ENCODE data around the gene ADAM21. TPM values are rescaled to one million over a fixed set of nuclear protein-coding genes. Genes with fewer than 3 reads are reported as not detected.
A peak's percentile ranks its signal among the peaks of the same experiment; 100 is the strongest.

ADAM21 gene
- total and polyA plus RNA-seq, 2 of the 13 experiments (the other 11 are each of a cell fraction or from before 2014, with no cell fraction given), result 0.03 to 0.07 TPM

- peak; percentile 82 for TF ChIP-seq GATAD1 (CRISPR knock-in tag; IDR thresholded peaks at IDR 0.05)
- TF ChIP-seq FOXK1 (CRISPR knock-in tag; IDR thresholded peaks at IDR 0.05; ENCODE audit: borderline replicate concordance, low read depth), result peak; percentile 63; the same call in 1 of the 2 replicates
- TF ChIP-seq SAFB2 (CRISPR knock-in tag; IDR thresholded peaks at IDR 0.05; ENCODE audit: borderline replicate concordance, low read depth), result no peak
- no peak for TF ChIP-seq FOXP1 (IDR thresholded peaks at IDR 0.05)
- TF ChIP-seq FOXP1 (CRISPR knock-in tag; IDR thresholded peaks at IDR 0.05), result no peak
- TF ChIP-seq CEBPG (CRISPR knock-in tag; IDR thresholded peaks at IDR 0.05), result peak; percentile 32; the same call in 1 of the 2 replicates
- TF ChIP-seq SRSF4 (IDR thresholded peaks at IDR 0.05; ENCODE audit: low read depth, low read length, poor library complexity, severe bottlenecking), result no peak
- TF ChIP-seq ZFP91 (CRISPR knock-in tag; IDR thresholded peaks at IDR 0.05; ENCODE audit: borderline replicate concordance), result peak; percentile 40; the same call in 1 of the 2 replicates
- TF ChIP-seq KDM2A (CRISPR knock-in tag; IDR thresholded peaks at IDR 0.05; ENCODE audit: borderline replicate concordance, low read depth), result peak; percentile 81
- no peak for TF ChIP-seq SCMH1 (CRISPR knock-in tag; IDR thresholded peaks at IDR 0.05; ENCODE audit: borderline replicate concordance)
- TF ChIP-seq ZNF564 (CRISPR knock-in tag; IDR thresholded peaks at IDR 0.05), result no peak
- TF ChIP-seq ZMYM4 (CRISPR knock-in tag; IDR thresholded peaks at IDR 0.05), result peak; percentile 71
- TF ChIP-seq ZBTB10 (CRISPR knock-in tag; IDR thresholded peaks at IDR 0.05; ENCODE audit: borderline replicate concordance), result no peak
- TF ChIP-seq ERF (CRISPR knock-in tag; IDR thresholded peaks at IDR 0.05), result no peak
- TF ChIP-seq ZNF563 (CRISPR knock-in tag; IDR thresholded peaks at IDR 0.05), result no peak
- TF ChIP-seq THAP7 (CRISPR knock-in tag; IDR thresholded peaks at IDR 0.05), result no peak
- TF ChIP-seq ZNF549 (CRISPR knock-in tag; IDR thresholded peaks at IDR 0.05), result no peak
- no peak for TF ChIP-seq U2AF2 (IDR thresholded peaks at IDR 0.05; ENCODE audit: low read depth, low read length)
- no peak for TF ChIP-seq NCOA5 (CRISPR knock-in tag; IDR thresholded peaks at IDR 0.05)
- TF ChIP-seq GABPA (IDR thresholded peaks at IDR 0.05; ENCODE audit: low read depth, low read length), result peak; percentile 95
- peak; percentile 99 for TF ChIP-seq GABPA (CRISPR knock-in tag; IDR thresholded peaks at IDR 0.05; ENCODE audit: low read depth)
- TF ChIP-seq ZNF609 (CRISPR knock-in tag; IDR thresholded peaks at IDR 0.05; ENCODE audit: borderline replicate concordance), result no peak
Observed at GRCh38 chr14:70416725-70417349, 35.1 kb upstream of the ADAM21 start, which contains the start of gene SYNJ2BP (continued).

All from HepG2 (cell line).